DOHH2 (cell line): Measurements from ENCODE around the gene SYDE1.

Source experiments
- EZH2phosphoT487 ChIP-seq: fragments of 200-600 bp; sonication (generic); IDR thresholded peaks from 2 replicates; pipeline ENCODE4 v1.6.1; 2017; ENCODE audit warnings: borderline replicate concordance, mild to moderate bottlenecking, antibody characterized with exemption, low read length, moderate library complexity, mixed read lengths
- TF ChIP-seq, protein P1 (sequence below): fragments of 200-600 bp; sonication (generic); IDR thresholded peaks from one replicate; pipeline ENCODE4 v1.5.1; 2014; ENCODE audit warnings: antibody characterized with exemption, mild to moderate bottlenecking, low read depth, low read length; ENCODE audit not compliant: poor library complexity, severe bottlenecking

DNA sequence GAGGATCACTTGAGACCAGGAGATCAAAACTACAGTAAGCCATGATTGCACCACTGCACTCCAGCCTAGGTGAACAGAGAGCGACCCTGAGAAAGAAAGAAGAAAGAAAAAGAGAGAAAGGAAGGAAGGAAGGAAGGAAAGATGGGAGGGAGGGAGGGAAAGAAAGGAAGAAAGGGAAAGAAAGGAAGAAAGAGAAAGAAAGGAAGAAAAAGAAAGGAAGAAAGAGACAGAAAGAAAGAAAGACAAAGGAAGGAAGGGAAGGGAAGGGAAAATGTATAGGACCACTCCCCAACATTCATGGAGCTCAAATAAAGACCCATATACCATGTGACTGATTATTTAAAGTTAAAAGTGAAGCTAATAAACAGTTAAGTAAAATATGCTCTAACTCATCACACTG is 39.9 kb downstream of the SYDE1 start:
- TF ChIP-seq, protein P1, sequence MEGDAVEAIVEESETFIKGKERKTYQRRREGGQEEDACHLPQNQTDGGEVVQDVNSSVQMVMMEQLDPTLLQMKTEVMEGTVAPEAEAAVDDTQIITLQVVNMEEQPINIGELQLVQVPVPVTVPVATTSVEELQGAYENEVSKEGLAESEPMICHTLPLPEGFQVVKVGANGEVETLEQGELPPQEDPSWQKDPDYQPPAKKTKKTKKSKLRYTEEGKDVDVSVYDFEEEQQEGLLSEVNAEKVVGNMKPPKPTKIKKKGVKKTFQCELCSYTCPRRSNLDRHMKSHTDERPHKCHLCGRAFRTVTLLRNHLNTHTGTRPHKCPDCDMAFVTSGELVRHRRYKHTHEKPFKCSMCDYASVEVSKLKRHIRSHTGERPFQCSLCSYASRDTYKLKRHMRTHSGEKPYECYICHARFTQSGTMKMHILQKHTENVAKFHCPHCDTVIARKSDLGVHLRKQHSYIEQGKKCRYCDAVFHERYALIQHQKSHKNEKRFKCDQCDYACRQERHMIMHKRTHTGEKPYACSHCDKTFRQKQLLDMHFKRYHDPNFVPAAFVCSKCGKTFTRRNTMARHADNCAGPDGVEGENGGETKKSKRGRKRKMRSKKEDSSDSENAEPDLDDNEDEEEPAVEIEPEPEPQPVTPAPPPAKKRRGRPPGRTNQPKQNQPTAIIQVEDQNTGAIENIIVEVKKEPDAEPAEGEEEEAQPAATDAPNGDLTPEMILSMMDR, result no peak
- no peak for TF ChIP-seq EZH2phosphoT487
